ENCODE data around the gene DGKZ.

The DGKZ gene

GRCh38 chr11:46397526-46397925 is 50.3 kb downstream of the DGKZ start:
- DNase-seq: no peak

- no peak for DNase-seq
Observed at GRCh38 chr11:46402957-46403902, 56.0 kb downstream of the DGKZ start.

- DNase-seq: no peak
Observed at GRCh38 chr11:46404476-46405017, 57.3 kb downstream of the DGKZ start.

- DNase-seq: no peak
Observed at GRCh38 chr11:46407635-46408034, 60.4 kb downstream of the DGKZ start.

GRCh38 chr11:46408407-46408986 is 61.2 kb downstream of the DGKZ start:
- DNase-seq: no peak

- no peak for DNase-seq
Observed at GRCh38 chr11:46410021-46410420, 62.8 kb downstream of the DGKZ start.

GRCh38 chr11:46413760-46414465 is 66.7 kb downstream of the DGKZ start:
- DNase-seq: no peak

- no peak for DNase-seq
Observed at GRCh38 chr11:46414466-46414796, 67.2 kb downstream of the DGKZ start.

GRCh38 chr11:46414879-46415278 is 67.6 kb downstream of the DGKZ start:
- DNase-seq: no peak

GRCh38 chr11:46417711-46418110 is 70.4 kb downstream of the DGKZ start:
- no peak for DNase-seq

GRCh38 chr11:46418751-46419150 is 71.5 kb downstream of the DGKZ start:
- no peak for DNase-seq

GRCh38 chr11:46420513-46420912 is 73.2 kb downstream of the DGKZ start:
- no peak for DNase-seq

GRCh38 chr11:46421257-46421880 is 74.1 kb downstream of the DGKZ start:
- no peak for DNase-seq

GRCh38 chr11:46422588-46422987 is 75.3 kb downstream of the DGKZ start:
- no peak for DNase-seq

- DNase-seq: no peak
Observed at GRCh38 chr11:46426233-46426991, 79.1 kb downstream of the DGKZ start.

GRCh38 chr11:46427364-46427763 is 80.1 kb downstream of the DGKZ start:
- DNase-seq: no peak

GRCh38 chr11:46429717-46430116 is 82.5 kb downstream of the DGKZ start:
- no peak for DNase-seq
